NCI-H2171 treated with DMSO at 0.1 percent for 48 hours (cell line): ENCODE data around the gene PLP1.

Experiments used
- DNase-seq: peaks from one replicate; lab custom pipeline; 2025; lab: John Stamatoyannopoulos, UW

The PLP1 gene

DNA sequence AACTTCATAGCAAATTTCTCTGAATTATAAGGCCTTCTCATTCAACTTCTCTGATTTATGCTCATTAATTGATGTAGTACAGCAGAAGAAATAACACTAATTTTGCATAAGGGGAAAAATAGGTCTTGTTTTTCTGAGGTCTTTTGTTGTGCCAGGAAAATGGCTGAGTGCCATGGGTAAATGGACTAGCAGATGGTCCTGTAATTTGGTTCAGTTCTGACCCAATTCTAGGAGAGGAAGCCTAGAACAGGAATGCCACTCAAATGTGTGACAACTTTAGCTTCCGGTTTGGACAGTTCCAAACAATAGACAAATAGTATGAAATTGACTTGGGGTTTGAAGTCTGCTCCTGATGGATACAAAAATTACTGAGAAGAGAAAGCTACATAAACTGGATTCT is 49.2 kb downstream of the PLP1 start:
- no peak for DNase-seq

DNA sequence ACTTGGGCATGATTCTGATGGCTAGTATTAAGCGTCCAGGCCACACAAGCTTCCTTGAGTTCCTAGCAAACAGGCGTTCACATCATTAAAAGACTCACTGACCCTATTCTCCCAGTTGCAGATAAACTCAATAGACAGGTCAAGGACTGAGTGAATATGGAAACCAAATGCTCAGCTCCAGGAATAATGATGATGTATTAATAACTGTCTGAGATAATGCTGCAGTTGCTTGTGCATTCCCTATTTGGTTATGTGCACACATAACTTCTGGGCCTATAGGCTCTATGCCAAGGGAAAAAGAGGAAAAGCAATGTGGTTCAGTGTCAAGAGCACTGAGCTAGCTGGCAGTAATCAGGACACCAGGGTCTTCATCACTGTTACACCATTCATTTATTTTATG is 51.9 kb downstream of the PLP1 start:
- DNase-seq = no peak

DNA sequence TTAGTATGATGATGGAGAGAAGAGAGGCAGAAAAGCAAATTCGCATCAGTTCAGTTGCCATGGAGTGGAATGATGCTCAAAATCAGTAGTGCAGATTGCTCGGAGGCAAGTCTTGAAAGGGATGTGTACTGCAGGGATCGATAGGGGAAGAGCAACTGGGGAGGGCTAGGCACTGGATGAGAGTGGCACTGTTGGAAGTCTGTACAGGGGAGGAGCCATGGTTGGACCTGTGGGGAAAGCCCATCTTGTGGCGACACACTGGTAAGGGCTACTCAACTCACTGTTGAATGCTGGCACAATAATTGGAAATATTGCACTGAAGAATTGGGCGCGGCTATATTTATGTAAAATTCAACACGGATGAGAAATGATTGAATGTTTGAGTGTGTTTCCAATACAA is 54.2 kb downstream of the PLP1 start:
- DNase-seq = no peak

DNA sequence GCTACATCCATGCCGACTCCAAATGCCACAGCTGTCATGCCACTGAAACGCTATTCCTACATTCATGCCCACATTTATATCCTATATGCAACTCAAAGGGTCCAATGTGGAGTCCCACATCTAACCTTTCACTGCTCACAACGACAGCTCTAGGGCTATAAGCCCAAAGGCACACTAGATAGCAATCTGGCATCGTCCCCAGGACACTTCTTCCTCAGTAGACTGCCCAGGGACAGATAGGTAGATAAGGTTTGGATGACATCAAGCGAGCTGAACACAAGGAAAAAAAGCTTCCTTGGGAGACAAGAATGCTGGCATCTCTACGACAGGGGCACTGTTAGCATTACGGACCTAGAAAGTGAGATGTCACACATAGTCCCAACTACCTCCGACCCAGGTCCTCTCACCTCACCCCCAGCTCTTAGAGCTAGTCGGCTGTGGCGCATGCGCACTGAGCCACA is 54.7 kb downstream of the PLP1 start:
- DNase-seq = no peak

DNA sequence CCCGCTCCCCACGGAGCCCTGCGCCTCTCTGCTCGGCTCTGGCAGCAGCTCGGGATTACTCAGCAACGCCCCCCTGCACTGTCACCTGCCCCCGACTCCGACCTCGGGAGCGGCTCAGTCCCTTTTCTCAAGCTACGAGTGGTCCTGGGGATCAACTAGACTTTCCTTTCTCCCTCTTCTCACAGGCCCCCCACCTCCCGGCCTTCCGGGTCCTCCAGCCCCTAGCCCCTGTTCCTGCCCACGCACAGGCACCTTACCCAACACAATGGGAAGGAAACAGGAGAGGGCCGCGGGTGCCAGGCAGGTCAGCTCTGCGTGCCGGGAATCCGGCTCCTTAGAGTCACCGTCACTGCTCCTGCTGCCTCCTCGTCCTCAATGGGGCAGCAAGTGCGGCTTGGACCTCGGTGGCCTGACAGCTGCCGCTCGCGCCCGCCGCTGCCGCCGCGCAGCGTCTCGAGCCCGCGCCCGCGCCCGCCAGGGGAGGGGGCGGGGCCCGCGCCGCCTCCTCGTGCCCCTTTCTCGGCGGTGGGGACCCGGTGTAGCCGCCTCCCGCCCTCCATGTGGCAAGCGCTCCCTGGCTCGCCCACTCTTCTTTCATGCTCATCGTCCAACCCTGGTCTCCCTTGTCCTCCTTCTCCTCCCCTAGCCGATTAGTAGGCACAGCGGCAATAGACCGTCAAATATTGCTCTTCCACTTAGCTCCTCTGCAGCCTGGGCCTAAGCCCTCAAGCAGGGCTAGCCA is 55.3 kb downstream of the PLP1 start, which contains the start of gene RAB9B:
TSS of gene RAB9B (minus strand) at position 455 of the 742 bp plus-strand sequence. CDS start 6,473 bp downstream, outside the sequence.
- DNase-seq = peak; percentile 53

DNA sequence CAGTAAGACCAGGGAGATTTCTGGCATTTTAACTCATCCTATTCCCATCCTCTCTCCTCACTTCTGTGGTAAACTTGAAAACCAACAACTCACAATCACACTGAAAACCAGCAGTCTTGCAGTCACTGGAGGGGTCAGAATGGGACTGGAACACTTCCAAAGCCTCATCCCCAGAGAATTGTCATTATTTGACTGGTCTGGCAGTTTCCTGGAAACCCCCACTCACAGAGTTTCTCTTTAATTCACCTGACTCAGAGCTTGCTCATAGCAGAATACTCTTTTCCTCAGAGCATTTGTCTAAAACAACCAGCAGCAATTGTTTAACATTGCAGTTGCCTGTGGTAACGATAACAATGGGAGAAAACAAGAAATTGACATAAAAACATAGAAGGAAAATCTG is 62.8 kb downstream of the PLP1 start:
- no peak for DNase-seq
